Upper lobe of left lung (tissue), 4 donors: ENCODE data around the gene EIF4G2.

ENCODE experiments used
- EP300 ChIP-seq, 4 donors: sonication (generic); formaldehyde crosslinking; IDR thresholded peaks; one replicate each; pipeline ENCODE4 v1.5.1; 2017; ENCODE audit warnings: antibody characterized with exemption in 4 of 4, control low read depth in 2 of 4
- POLR2A ChIP-seq, 4 donors: fragments of 450-650 bp; IDR thresholded peaks; one replicate each; pipeline ENCODE4 v1.5.1; 2016 to 2017; ENCODE audit warnings: antibody characterized with exemption in 4 of 4, mild to moderate bottlenecking in 2 of 4
- POLR2AphosphoS5 ChIP-seq, 2 donors: sonication (generic); formaldehyde crosslinking; IDR thresholded peaks; one replicate each; pipeline ENCODE4 v1.5.1; 2017; ENCODE audit warnings: antibody characterized with exemption in 2 of 2
- TF ChIP-seq, protein P1 (sequence below), 6 experiments: fragments of 450-650 bp in 4 of 6; fragments of 200-600 bp in 2 of 6; sonication (generic) in 2 of 6; IDR thresholded peaks; one replicate each; pipeline ENCODE4 v1.5.1; 2016 to 2019; ENCODE audit warnings: antibody characterized with exemption in 6 of 6

DNA sequence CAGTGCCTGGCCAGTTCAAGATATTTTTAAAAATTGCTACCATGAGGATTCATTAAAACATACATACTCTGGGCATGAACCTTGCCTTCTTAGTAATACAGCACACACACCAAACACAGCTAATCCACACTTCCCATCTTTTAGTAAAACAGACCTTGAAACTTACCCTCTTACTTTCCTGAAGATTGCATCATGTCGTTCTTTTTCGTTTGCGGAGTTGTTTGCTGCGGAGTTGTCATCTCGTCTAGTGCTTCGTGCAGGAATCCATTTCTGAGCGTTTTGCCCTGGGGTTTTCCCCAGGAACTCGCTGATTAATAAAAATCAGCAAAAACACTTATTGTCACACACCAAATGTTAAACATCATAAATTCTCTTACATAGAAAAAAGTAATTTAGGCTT is 3.0 kb downstream of the EIF4G2 start:
- TF ChIP-seq, protein P1, sequence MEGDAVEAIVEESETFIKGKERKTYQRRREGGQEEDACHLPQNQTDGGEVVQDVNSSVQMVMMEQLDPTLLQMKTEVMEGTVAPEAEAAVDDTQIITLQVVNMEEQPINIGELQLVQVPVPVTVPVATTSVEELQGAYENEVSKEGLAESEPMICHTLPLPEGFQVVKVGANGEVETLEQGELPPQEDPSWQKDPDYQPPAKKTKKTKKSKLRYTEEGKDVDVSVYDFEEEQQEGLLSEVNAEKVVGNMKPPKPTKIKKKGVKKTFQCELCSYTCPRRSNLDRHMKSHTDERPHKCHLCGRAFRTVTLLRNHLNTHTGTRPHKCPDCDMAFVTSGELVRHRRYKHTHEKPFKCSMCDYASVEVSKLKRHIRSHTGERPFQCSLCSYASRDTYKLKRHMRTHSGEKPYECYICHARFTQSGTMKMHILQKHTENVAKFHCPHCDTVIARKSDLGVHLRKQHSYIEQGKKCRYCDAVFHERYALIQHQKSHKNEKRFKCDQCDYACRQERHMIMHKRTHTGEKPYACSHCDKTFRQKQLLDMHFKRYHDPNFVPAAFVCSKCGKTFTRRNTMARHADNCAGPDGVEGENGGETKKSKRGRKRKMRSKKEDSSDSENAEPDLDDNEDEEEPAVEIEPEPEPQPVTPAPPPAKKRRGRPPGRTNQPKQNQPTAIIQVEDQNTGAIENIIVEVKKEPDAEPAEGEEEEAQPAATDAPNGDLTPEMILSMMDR (IDR thresholded peaks at IDR 0.05): no peak
- no peak for TF ChIP-seq POLR2A (IDR thresholded peaks at IDR 0.05)
- TF ChIP-seq EP300 (IDR thresholded peaks at IDR 0.05): no peak
- TF ChIP-seq POLR2AphosphoS5 (IDR thresholded peaks at IDR 0.05): no peak
